IMR-90 (cell line): Measurements from ENCODE around the gene ZFYVE28.

ENCODE experiments used
- CTCF ChIP-seq: conservative IDR thresholded peaks from 2 replicates; pipeline ENCODE4 v1.5.1; 2012; ENCODE audit warnings: mild to moderate bottlenecking, low read depth, low read length, improper control_type of control experiment
- POLR2A ChIP-seq: IDR thresholded peaks from 2 replicates; pipeline ENCODE4 v1.6.1; 2012; ENCODE audit warnings: mild to moderate bottlenecking, low read depth, low read length
- RAD21 ChIP-seq: IDR thresholded peaks from 2 replicates; pipeline ENCODE4 v1.6.1; 2012; ENCODE audit warnings: low read length, improper control_type of control experiment
- SMC3 ChIP-seq: fragments of 150-350 bp; IDR thresholded peaks from 2 replicates; pipeline ENCODE4 v1.6.1; 2016; ENCODE audit warnings: low read depth, mild to moderate bottlenecking, antibody characterized with exemption, low read length, moderate library complexity

- no peak for TF ChIP-seq CTCF
- no peak for TF ChIP-seq POLR2A
- no peak for TF ChIP-seq RAD21
- TF ChIP-seq SMC3: no peak
Observed at GRCh38 chr4:2360396-2360730, 58.1 kb downstream of the ZFYVE28 start.
